ENCODE results near the gene RAF1. TPM values are rescaled to one million over a fixed set of nuclear protein-coding genes. Genes with fewer than 3 reads are reported as not detected.

RAF1 gene
- total RNA-seq, 1 experiment from 2014 or later: 81.5 TPM

DNA sequence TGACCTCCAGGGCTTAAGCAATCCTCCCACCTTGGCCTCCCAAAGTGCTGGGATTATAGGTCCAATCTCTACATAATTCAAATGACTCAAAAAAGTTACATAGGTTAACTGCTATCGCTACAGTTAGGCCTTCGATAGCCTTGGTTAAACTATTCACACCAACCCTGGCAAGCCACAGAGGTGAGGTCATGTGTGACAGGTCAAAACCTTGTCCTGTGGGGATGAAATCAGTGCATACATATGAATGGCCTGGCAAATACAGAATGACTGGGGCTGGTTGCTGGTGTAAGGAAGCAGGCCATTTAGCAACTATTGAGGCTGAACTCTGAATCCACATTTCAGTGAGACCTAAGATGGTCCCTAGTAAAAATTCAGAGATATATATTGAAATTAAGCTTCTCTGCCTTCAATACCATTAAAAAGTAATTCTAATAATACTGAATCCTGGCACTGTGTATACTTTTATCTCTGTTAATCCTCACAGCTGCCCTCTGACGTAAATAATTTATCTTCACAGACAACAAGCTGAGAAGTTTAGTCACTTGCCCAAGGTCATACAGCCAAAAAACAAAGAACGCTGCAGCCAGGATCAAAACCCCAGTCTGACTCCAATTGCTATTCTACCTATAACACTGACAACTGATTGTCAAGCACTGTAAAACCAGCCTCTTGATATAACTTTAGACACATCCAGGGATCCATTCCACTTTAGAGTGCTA lies 71.8 kb downstream of the RAF1 start:
- no peak for DNase-seq (ENCODE audit: low spot score)

DNA sequence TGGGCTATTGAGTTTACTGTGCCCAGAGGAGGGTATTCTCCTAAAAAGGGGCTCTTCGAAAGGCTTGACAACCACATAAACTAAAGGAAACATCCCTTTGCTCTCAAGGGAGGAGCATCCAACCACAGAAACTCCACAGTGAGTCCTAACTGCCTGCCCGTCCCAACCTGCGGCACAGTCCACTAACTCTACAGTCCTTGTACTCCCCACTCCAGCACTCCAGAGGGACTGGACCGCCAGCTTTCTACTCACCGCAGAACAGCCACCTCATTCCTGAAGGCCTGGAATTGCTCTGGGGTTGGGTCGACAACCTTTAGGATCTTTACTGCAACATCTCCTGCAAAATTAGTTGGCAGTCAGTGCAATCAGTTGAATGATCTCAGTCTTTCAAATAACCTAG lies 72.5 kb downstream of the RAF1 start:
- DNase-seq (ENCODE audit: low spot score): no peak

DNA sequence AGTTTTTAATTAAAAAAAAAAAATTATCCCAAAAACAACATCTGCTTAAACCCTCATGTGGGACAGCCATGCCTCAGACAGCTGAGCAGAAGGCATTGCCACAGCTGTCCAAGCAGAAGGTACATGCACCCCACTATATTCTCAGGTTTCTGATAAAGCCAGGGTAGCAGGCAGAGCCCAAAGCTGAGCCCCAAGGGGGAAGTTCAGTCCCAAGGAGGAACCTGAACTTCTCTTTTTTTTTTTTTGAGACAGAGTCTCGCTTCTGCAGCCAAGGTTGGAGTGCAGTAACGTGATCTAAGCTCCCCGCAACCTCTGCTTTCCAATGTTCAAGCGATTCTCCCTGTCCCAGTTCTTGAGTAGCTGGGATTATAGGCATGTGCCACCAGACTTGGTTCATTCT lies 73.8 kb downstream of the RAF1 start:
- no peak for DNase-seq (ENCODE audit: low spot score)

DNA sequence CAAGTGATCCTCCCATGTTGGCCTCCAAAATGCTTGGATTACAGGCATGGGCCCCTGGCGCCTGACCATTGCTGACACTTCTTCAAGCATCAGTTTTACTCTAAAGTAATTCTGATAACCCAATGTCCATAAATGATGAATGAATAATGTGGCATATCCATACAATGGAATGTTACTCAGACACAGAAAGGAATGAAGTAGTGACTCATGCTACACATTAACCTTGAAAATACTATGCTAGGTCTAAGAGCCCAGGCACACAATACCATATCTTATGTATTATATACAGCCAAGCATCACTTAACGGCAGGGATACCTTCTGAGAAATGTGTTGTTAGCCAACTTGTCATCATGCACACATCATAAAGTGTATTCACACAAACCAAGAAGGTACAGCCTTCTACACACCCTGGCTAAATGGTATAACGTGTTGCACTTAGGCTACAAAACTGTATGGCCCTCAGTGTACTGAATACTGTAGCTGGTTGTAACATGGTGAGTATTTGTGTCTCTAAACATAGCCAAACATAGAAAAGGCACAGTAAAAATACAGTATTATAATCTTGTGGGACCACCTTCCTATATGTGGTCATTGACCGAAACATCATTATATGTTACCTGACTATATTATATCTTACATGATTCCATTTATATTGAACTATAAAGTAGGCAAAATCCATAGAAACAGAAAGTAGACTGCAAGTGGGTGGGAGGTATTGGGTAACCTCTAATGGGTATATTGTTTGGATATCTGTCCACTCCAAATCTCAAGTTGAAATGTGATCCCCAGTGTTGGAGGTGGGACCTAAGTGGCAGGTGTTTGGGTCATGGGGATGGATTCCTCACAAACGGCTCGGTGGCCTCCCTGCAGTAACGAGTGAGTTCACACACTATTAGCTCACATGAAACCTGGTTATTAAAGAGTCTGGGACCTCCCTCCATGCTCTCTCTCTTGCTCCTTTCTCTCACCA lies 75.6 kb downstream of the RAF1 start:
- no peak for DNase-seq (ENCODE audit: low spot score)

DNA sequence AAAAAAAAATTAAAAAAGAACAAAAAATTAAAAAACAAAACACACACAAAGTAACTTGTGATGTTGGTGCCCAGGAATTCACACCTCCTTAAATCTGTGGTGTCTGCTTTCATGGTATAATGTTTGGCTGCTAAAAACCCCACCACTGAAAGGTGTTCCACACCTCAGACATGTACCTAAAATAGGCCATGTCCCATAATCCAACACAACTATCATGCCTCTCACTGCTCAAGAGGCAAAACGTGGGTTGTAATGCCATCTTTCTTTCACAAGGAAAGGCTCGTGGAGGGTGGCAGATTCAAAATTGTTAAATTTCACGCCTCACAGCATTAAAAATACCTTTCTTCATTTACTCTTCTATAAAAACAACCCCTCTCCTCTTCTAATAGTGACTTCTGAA lies 77.5 kb downstream of the RAF1 start:
- no peak for DNase-seq (ENCODE audit: low spot score)

DNA sequence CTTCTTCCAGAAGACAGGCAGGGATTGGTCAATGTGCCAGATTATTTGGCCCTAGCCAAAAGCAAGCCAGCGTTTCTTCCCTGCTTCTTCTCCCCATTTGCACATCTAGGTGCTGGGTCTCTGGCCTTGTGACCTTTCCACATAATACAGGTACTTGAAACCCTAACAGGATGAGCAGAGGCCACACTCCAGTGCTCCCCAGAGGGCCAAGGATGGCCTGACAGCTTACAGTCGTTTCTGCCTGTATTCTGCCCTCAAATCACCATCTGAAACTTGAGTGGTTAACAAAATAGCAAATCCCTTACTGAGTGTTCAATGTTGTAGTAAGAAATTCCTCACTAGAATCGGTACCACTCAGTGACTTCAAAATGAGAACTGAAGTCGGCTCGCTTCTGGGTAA lies 77.9 kb downstream of the RAF1 start:
- no peak for DNase-seq (ENCODE audit: low spot score)

DNA sequence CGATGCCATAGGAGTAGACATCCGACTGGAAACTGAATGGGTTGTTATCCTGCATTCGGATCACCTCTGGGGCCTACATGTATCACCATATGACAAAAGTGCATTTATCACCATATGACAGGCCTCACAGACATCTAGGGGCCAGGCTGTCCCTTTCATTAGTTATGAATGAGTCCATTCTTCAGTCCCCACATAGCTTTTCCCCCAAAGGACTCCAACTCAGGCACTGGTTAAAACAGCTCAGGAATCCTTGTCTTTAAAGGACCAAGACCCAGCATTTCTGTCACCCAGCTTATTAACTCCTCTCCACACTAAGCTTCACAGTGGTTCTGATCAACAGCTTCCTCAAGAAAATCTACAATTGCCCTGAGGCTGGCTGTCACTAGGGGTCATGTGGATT lies 78.7 kb downstream of the RAF1 start:
- no peak for DNase-seq (ENCODE audit: low spot score)

DNA sequence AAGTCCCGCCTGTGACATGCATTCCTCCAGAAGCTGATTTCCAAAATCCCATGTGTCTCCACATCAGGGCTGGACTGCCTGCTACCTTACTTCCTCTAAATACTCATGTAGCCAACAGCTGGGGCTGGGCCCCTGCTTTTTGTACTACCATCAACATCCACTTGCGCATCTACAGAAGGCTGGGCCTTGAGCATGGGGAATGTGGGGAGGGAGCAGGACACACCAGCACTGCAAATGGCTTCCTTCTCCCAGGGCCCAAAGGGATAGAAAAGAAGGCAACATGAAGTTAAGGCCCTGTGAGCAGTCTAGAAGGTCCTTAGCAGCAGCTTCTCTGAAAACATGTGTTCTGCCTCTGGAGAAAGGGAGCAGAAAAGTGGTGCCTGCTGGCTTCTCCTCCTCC lies 79.8 kb downstream of the RAF1 start:
- DNase-seq (ENCODE audit: low spot score): no peak

DNA sequence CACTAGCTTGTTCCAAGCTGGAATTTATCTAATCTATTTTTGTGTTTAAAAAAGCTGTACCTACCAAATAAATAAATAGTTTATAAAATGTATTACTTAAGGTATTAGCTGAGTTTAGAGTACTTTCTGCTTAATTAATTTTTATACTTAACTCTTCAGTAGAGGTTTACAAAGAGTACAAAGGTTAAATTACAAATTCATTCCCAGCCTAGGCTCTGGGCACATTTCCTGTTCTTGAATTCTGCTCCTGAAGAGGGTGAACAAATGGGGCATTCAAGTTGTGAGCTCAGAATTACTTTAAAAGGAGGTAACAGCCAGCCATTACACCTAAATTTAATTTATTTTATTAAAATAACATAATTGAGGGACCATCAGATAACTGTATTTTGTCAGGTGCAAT lies 80.6 kb downstream of the RAF1 start:
- DNase-seq (ENCODE audit: low spot score): no peak

DNA sequence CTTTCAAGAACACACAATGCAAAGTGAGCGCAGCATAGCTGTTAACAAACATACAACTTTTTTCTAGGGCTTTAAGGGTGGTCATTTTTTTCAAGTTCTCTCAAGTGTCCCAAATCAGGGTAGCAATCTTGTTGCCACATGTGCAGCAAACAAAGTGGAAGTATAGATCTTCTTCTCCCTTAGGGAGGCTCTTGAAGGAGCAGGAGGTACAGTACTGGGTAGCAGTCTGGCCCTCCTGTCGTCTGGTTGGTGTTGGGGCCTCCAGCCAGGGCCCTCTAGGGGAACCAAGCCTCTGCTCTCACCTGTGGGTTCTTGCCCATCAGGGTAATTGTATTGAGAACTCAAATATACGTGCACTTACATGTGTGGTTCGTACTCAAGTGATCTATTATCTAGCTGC lies 81.2 kb downstream of the RAF1 start:
- DNase-seq (ENCODE audit: low spot score): no peak

DNA sequence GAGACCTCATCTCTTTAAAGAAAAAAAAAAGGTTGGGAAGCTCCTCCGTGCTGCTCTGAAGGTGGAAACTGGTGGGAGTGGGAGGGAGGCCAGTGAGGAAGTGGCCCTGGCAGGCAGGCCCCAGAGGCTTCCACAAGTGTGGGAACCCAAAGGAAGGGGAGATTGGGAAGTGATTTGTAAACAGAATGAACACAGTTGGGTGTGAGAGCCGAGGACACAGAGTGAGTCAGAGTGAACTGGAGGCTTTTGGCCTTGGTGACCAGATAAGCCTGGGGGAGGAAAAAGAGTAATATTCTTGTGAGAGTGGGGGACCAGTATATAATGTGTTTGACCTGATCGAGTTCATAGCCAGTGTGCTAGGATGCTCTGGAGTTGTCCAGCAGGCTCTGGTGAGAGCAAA lies 84.0 kb downstream of the RAF1 start:
- no peak for DNase-seq (ENCODE audit: low spot score)

DNA sequence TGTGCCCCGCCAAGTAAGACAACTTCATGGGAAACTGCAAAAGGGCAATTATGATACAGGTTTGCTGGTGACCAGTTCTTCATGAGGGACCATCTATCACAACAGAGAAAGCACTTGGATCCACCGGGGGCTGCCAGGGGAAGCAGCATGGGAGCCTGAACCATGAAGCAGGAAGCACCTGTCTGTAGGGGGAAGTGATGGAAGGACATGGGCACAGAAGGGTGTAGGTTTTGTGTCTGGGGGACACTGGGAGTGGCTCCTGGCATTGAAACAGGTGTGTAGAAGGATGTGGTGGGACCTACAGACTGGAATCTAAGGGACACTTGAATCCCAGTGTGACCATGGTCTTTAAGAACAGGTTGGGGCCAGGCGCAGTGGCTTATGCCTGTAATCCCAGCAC lies 84.5 kb downstream of the RAF1 start:
- no peak for DNase-seq (ENCODE audit: low spot score)

DNA sequence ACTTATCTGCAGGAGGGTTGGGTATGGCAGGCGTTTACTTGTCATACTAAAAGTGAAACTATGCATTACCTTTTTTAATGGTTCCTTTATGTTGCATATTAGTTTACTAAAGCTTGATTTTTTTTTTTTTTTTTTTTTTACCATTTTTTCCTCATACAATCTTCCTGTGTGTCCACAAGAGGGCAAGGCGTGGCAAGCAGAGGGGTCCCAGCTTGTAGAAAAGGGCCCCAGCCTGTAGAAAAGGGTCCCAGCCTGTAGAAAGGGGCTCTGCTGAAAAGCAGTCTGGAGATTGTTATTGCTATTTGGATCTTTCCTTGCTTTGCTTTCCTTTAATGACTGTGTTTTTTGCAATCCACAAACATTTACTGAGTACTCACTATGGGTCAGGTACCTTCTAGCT lies 85.2 kb downstream of the RAF1 start:
- no peak for DNase-seq (ENCODE audit: low spot score)

DNA sequence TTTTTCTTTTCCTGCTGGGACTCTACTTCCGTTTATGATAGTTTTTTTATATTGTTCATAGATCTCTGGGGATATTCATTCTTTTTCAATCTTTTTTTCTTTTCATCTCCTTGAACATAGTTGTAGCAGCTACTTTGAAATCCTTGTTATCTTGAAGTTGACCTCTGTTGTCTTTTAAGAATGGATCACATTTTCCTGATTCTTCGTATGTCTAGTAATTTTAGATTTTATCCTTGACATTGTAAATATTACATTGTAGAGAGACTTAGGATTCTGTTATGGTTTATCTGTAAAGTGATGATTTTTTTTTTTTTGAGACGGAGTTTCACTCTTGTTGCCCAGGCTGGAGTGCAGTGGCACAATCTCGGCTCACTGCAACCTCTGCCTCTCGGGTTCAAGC lies 86.5 kb downstream of the RAF1 start:
- no peak for DNase-seq (ENCODE audit: low spot score)

DNA sequence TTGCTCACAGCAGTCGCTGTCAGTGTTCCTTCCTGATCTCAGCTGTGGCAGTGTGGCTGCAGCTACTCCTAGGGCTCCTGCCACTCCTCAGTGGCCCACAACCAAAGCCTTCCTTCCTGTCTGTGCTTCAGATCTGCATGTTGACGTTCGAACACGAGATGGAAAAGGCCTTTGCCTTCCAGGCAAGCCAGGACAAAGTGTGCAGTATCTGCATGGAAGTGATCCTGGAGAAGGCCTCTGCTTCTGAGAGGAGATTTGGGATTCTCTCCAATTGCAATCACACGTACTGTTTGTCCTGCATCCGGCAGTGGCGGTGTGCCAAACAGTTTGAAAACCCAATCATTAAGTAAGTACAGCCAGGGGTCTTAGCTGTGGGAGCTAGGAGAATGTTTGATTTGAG lies 89.3 kb downstream of the RAF1 start:
- no peak for DNase-seq (ENCODE audit: low spot score)

DNA sequence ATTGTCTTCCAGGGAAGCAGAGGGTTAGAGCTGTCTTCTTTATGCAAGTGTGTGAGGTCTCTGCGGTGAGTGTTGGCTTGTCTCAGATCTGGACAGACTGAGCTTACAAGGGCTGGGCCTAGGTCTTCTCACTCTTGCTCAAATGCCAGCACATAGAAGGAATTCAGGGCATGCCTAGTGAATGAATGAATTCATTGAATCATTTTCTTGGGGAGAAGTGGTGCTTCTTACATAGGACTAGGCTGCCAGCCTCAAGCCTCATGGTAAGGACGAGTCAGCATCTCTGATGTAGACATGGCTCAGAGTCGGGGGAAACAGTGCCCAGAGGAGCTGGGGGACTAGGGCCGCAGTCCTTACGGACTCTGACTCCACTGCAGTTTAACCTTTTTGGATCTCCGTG lies 89.8 kb downstream of the RAF1 start:
- no peak for DNase-seq (ENCODE audit: low spot score)

DNA sequence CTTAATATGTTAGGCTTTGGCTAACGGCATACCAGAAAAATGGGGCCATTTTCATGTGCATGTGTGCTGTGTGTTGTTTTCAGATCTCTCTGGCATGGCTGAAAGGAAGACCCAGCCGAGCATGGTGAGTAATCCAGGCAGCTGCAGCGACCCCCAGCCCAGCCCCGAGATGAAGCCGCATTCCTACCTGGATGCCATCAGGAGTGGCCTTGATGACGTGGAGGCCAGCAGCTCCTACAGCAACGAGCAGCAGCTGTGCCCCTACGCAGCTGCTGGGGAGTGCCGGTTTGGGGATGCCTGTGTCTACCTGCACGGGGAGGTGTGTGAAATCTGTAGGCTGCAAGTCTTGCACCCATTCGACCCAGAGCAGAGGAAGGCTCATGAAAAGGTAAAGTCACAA lies 91.9 kb downstream of the RAF1 start:
- DNase-seq (ENCODE audit: low spot score): no peak

DNA sequence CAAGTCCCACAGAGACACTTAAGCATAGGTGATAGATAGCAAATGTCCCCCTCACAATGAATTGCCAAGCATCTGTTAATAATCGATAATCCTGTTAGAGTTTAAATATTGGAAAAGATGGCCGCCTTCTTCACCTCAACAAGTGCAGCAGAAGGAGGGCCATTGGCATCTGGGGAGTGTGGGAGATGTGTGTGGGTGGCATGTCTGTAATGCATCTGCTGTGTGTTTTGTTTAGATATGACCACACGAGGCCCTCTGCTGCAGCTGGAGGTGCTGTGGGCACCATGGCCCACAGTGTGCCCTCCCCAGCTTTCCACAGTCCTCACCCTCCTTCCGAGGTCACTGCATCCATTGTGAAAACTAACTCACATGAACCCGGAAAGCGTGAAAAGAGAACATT lies 94.1 kb downstream of the RAF1 start:
- DNase-seq (ENCODE audit: low spot score): no peak

DNA sequence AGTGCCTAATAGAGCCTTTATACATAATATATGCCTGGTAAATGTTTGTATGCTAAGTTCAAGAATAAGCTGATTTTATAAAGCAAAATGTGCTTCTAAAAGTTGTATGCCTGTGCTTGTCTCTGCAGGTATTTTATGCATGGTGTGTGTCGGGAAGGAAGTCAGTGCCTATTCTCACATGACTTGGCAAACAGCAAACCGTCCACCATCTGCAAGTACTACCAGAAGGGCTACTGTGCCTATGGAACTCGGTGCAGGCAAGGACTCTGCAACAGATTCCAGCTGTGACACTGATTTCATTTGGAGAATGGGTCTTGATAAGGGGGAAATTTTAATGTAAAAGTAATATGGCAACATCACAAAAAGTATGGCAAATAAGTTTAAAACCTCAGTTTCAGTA lies 95.2 kb downstream of the RAF1 start:
- no peak for DNase-seq (ENCODE audit: low spot score)

DNA sequence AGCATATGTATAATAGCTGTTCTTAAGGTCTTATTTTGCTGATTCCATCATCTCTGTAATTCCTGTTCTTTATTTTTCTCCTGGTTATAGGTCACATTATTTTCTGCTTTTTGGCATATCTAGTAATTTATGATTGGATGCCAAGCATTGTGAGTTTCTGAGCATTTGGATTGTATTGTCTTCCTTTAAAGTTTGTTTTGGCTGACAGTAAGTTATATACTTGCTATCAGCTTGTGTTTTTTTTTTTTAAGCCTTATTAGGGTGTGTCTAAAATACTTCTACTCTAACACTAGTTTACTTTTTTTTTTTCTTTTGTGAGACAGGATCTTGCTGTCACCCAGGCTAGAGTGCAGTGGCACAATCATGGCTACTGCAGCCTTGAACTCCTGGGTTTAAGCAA lies 96.9 kb downstream of the RAF1 start:
- DNase-seq (ENCODE audit: low spot score): no peak

DNA sequence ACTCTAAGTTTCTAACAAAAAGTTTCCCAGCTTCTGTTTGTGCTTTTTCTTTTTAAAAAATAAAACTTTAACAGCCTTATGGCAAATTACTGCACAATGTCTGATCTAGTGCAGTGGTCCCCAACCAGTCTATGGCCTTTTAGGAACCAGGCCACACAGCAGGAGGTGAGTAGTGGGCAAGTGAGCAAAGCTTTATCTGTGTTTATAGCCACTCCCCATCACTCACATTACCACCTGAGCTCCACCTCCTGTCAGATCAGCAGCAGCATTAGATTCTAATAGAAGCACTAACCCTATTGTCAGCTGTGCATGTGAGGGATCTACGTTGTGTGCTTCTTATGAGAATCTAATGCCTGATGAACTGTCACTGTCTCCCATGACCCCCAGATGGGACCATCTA lies 101.5 kb downstream of the RAF1 start:
- DNase-seq (ENCODE audit: low spot score): no peak

DNA sequence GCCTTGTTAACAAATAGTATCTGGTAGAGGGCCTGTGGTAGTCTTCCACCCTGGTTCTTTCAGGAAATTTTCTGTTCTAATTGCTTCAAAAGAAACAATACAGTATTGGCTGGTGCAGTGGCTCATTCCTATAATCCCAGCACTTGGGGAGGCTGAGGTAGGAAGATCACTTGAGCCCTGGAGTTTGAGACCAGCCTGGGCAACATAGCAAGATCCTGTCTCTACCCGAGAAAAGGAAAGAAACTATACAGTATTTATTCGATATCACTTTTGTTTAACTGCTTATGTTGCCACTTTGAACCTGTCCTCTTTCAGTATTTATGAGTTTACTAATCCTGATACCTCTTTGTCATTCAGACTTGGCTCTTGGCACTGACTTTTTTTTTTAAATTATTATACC lies 102.5 kb downstream of the RAF1 start:
- no peak for DNase-seq (ENCODE audit: low spot score)

DNA sequence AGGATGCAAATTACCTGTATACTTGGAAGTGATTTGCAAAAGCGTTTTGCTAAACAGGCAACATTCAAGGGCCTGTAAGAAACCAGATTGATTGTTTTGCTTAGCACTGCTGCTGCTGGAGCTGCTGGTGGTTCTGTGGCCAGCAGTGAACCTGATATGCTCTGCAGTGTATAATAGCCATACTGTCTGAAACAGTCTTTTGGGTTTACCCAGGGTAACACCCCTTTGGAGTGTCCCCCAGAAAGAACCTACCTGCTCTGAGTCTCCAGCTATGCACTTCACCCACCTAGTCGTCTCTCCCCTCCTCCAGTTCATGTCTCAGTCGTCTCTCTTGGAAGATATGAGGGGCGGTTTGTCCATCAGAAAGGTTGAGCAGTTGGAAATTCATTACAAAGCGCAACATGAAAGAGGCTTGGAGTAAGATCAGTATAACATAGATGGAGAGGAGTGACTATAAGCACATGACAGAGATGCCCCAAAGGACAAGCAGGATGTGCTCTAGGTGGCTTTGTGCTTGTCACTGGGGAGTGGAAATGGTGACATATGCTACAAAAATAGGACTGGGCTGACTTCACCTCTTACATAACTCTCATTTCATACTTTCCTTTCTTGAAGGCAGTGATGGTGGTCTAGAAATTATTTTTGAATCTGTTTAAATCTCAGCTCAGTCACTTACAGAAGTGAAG lies 103.3 kb downstream of the RAF1 start:
- no peak for DNase-seq (ENCODE audit: low spot score)
